CMK (cell line): ENCODE data around the gene TEX22.

Experiments
- DNase-seq: peaks from one replicate; pipeline ENCODE4 v3.0.0-alpha.2; 2010; ENCODE audit warnings: low read depth

The TEX22 gene

GRCh38 chr14:105384605-105385321 lies 13.6 kb upstream of the TEX22 start:
- DNase-seq: no peak

DNA sequence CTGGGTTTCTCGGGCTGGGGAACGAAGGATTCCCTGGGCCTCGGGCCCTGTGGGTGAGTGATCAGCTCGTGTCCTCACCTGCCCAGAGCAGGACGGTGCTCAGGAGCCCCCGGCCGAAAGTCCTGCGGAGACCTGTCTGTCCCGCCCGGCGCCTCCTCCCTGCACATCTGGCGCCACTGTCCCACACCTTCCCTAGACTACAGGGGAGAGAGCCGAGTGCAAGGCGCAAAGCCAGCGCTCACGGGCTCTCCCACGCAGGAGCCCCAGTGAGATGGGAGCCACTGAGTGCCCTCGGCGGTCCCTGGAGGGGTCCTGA lies 13.1 kb upstream of the TEX22 start:
- no peak for DNase-seq

DNA sequence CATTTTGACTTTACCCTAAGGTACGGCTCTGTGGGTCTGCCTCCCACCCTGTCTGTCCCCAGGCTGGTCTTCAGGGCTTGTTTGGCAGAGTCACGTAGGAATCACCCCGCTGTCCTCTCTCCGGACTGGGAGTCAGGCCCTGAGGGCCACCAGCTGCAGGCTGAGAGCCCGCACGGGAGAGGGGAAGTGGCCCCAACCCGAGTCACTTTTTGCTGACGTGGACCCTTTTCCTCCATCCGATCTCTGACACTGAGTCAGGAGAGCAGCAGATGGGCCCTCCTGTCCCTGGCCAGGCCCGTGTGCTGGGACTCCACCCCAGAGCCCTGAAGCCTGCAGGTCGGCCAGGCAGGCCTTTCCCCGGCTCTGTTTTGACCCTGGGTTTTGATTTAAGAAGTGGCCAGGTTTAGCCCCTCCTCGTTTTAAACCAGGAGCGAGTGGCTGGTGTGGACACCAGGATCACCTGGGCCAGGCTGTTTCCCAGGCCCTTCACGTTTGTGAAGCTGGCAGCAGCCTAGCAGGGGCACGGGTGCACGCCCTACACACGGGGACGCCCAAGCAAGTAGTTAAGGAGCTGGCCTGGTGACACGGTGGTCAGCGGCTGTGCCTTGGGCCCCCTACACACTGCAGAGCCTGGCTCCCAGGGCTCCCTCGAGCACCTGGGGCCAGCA lies 12.5 kb upstream of the TEX22 start:
- no peak for DNase-seq

DNA sequence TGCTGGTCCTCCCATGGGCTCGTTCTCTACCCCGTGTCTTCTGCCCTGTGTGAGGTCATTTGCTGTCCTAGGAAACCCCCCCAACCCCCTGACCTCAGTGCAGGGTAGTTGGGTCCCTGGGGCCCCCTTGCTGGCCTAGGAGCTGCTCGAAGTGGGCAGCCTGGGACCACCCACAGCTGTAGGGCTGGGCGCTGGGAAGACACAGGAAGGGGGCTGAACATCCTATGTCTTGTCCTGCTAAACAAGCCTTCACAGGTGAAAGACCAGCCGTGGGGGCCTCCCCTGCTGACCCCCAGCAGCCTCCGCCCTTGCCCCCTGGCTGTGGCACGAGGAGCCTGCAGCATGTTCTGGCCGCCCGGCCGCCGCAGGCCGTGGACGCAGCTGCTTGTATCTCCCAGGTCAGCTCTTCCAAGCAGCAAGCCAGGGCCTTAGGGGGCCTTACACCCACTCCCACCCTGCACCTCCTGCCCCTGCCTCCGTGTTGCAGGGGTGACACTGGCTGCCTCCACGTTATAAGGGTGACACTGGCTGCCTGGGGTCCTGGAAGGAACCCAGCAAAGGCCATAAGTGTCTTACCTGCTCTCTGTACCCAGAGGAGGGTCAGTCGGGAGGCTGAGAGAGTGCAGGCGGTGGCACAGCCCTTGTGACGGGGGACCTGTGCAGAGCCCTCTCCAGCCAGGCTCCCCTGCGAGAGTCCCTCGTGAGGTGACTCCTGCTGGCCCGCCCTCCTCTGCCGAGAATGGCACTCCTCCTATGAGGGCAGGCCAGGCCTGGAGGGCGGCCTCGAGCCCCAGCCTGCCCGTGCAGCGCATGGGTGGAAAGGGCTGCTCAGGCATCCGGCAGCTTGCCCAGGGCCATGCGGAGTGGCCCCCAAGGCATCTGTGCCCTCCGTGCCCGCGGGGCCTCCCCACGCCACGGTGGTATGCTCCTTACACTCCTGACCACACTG lies 11.5 kb upstream of the TEX22 start:
- DNase-seq: no peak

- DNase-seq: no peak
Measured at GRCh38 chr14:105387530-105387922, 10.8 kb upstream of the TEX22 start.

- no peak for DNase-seq
Measured at GRCh38 chr14:105388110-105388951, 10.0 kb upstream of the TEX22 start.

GRCh38 chr14:105388976-105389375 lies 9.4 kb upstream of the TEX22 start:
- no peak for DNase-seq

GRCh38 chr14:105389534-105389933 lies 8.8 kb upstream of the TEX22 start:
- DNase-seq: no peak

DNA sequence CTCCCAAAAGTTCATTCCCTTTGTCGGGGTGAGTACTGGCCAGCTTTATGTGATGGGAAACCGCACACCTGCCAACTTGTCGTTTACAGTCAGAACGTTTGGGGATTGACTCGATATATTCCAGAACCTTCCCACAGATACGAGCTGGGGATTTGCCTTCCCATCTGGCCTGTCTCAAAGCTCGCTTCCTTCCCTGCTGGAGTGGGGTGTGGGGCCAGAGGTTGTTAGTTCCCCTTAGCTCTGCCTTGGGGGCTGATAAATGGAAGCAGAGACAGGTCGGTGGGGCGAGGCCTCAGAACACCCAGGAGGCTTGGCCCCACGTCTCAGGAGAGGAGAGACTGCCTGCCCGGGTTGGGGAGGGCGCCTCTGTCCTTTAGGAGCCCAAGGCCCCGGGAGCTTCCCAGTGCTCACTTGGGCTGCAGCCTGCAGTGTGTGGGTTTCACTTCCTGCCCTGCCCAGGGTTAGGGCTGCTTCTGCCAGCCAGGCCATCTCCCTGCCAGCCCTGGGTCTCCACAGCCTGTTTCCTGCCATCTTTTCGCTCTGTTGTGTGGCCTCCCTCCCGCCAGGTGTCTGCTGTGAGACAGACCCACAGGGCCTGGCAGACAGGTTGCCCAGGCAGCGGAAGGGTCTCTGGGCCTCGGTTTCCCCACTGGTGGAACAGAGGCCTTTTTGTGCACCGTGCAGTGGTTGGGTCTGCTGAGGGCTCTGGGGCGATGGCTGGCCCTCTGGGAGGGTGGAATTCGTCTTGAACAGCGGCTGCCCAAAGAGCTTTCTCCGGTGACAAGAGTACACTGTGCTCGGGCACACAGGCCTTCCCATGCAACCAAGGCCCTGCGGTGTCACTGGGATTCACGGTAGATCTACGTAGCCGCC lies 8.1 kb upstream of the TEX22 start:
- no peak for DNase-seq

DNA sequence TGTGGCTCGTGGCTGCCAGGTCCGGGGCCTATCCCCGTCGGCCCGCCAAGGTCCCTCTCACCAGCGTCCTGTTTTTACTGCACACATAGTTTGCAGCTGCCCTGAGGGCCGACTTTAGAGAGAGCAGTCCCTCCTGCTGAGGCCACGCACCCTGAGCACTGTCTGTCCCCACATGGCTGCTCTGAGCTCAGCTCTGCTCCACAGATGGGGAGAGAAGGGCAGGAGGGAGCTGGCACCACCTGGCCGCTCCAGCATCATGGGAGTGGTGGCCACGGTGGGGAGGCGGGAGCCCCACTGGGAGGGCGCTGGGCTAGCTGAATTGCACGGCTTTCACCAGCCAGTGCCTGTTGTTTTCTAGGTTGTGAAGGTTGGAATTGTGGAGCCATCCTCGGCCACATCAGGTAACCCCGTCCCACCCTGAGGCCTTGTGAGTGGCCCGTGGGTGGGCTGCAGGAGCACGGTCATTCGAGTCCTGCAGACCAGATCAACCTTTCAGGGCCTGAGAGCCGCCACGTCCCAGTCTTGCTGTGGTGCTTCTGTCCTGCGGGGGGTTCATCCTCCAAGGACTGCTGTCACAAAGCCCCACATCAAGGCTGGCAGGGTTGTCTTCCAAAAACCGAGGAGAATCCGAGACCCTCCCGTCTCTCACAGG lies 7.4 kb upstream of the TEX22 start:
- no peak for DNase-seq

DNA sequence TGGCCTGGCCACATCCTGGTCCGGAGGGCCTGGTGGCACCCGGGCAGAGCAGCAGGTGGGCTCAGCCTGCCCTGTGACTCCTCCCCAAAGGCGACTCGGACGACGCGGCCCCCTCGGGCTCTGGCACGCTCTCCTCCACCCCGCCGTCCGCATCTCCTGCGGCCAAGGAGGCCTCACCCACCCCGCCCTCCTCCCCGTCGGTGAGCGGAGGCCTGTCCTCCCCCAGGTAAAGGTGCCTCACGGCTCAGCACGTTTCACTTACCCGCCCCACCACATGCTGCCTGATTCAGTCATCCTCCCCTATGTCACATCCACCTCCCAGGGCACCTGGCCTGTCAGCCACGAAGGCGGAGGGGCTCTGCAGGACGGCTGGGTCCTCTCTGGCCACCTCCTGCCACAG lies 6.8 kb upstream of the TEX22 start:
- DNase-seq: no peak

GRCh38 chr14:105392131-105393090 lies 5.9 kb upstream of the TEX22 start:
- DNase-seq: no peak

GRCh38 chr14:105393151-105393550 lies 5.2 kb upstream of the TEX22 start:
- DNase-seq: no peak

- DNase-seq: no peak
Measured at GRCh38 chr14:105394714-105395537, 3.4 kb upstream of the TEX22 start.

GRCh38 chr14:105395538-105395854 lies 2.8 kb upstream of the TEX22 start:
- no peak for DNase-seq

GRCh38 chr14:105397350-105397931 lies 897 bp upstream of the TEX22 start:
- no peak for DNase-seq

DNA sequence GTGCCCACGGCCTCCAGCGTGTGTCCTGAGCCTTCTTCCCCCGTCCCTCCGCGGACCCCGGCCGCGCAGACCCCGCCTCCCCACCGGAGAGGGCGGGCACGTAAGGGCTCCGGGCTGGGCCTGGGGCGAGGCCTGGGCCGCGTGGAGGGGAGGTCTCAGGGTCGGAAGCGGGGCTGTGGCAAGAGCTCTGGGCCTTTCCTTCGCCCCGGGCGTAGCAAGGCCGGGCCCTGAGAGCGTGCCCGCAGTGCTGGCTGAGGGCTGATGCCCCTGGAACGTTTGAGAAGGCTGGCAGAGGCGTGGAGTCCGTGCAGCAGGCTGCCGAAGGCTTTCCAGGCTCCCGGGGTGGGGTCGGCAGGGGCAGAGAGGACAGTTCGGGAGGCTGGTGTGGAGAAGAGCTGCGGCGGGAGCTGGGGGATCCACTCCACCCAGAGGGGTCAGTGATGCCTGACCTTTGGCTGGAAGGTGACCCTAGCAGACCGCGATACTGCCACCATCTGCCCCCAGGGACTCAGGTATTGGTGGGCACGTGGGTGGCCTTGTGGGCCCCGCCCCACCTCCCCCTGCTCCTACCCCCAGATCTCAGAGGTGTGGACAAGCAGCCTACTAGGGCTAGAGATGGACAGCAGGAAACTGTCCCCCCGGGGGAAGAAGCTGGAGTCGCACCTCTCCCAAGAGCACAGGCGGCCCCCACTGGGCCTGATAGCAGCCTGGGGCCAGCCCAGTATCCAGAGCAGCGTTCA lies 558 bp downstream of the TEX22 start:
- no peak for DNase-seq

DNA sequence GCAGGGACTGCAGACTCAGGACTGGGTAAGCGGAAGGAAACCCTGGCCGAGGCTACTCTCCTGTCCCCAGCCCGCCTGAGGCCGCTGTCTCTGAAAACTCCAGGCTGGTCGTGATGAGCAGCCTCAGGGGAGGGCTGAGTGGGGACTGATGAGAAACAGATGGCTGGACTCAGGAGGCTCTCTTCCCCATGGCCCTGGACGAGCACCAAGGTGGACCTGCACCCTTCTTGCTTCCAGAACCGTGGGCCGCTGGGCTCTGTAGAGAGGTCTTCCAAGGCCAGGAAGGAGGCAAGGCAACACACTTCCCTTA lies 1.1 kb downstream of the TEX22 start:
- no peak for DNase-seq
